SKM-1 treated with dmso at 0.1 percent for 144 hours (cell line): ENCODE data around the gene SLCO2A1.
"Not testable (repeated sequence)": the region's sequence is repeated elsewhere in the genome, so short reads cannot be mapped to it uniquely, and the experiment has no call there.

Source experiments
- DNase-seq: peaks from one replicate; lab custom pipeline; 2025; ENCODE audit not compliant: unreplicated experiment; lab: John Stamatoyannopoulos, UW

SLCO2A1 gene

DNA sequence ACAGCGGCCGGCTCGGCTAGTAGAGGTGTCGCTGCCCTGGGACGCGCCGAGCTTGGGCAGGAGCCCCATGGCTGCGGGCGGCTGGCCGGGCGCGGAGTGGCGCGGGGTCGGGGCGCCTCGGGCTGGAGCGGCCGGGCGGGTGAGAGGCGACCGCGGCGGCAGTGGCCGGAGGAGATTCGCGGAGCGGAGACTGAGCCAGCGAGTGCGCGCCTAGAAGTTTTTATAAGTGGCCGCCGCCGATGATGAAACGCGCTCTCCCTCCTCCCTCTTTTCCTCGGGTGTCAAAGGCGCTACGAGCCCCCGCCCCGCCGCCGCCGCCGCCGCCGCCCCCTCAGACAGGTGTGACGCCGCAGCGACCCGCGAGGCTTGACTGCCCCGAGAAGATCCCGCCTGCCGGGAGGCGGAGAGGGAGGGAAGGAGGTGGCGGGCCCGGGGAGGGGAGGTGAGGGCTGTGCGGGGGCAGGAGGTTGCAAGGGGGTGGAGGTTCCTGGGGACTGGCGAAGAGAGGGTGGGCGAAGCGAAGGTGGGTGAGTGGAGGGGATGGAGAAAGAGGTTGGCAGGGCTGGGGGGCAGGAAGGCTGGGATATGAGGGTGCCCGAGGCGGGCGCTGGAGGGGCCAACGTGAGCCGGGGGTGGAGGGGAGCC, at the start of gene SLCO2A1:
TSS of gene SLCO2A1 (minus strand) at position 192 of the 645 bp plus-strand sequence. CDS start at position 69, 123 bp downstream.
- no peak for DNase-seq

DNA sequence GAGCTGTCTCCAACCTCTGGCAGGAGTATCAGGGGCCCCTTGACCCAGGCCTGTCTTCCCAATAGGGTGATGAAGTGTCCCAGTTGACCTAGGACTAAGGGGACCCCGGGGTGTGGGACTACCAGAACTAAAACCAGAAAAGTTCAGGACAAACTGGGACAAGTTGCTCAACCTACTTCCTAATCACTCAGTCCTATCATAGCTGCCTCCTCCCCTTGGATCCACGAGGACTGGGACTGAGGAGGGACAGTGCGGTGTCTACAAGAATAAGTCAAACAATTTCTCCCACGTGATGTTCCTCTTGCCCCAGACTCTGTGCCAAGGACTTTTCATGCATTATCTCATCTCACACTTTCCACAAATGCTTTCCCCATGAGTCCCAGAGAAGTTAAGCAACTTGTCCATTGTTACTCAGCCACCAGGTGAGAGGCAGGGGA, 49.4 kb upstream of the SLCO2A1 start:
- no peak for DNase-seq

DNA sequence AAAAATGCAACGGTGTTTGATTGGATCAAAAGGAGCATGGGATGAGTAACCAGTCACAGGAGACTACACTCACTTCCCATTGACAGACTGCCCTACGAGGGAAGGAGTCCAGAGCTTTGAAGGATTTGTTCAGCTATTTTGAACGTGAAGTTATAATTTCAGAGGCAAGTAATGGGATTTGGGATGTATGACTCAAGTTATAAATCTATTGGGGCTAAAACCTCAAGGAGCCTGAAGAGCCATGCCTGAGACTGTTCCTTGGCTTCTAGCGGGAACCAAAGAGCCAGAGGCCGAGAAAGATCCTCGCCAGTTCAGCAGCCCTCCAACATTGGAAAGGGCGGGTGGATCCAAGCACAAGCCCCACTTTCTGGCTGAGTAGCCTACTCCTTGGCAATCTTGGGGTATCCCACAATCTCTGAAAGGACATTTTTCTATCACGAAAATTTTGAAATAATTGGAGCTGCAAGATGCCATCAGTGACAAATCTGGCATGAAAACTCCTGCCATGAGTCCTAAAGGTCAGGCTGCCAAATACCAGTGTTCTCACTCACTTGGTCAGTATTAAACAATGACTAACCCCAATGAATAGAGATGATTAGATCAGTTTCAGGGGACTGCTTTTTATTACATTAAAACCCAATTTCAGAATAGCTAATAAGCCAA, 48.6 kb upstream of the SLCO2A1 start:
- no peak for DNase-seq

DNA sequence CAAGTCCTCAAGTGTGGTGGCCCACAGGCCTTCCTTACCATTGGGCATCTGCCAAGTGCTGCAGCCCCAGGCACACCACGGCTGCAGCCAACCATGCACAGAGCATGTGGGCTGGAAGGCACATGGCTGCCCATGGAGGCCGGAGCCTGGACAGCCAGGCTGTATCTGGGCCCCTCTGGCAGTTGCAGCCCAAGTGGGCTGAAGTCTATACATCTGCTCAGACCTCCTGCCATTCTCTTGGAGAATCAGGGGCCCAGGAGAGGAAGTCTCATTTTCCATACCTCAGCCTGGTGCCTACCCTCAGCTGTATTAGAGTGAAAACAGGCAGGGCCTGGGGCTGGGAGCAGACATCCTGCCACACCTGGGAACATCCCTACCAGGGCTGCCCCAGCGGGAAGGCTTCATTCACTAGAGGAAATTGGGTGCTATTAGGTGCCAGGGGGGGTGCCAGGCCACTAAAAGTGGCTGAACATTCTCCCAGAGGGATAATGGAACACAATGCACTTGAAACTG, 48.0 kb upstream of the SLCO2A1 start:
- DNase-seq, result no peak

DNA sequence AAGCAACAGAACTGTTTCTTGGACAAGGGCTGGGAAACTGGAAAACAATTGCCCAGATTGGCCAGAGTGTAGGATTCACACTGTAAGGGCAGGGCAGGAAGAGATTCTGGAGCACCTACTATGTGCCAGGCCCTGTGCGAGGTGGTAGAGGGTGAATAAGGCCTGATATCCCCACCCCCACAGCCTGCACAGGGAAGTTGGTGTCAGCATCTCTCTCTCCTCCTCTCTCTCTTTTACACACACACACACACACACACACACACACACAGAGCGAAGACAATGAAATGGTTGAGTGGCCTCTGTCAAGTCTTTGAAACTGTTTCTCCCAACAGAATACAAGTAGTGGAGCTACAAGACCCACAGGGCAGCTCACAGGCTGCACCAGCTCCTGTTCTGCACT, 47.1 kb upstream of the SLCO2A1 start:
- DNase-seq, result no peak

GRCh38 chr3:134075846-134076245, 46.1 kb upstream of the SLCO2A1 start:
- no peak for DNase-seq

GRCh38 chr3:134075568-134075825, 45.8 kb upstream of the SLCO2A1 start:
- no peak for DNase-seq

DNA sequence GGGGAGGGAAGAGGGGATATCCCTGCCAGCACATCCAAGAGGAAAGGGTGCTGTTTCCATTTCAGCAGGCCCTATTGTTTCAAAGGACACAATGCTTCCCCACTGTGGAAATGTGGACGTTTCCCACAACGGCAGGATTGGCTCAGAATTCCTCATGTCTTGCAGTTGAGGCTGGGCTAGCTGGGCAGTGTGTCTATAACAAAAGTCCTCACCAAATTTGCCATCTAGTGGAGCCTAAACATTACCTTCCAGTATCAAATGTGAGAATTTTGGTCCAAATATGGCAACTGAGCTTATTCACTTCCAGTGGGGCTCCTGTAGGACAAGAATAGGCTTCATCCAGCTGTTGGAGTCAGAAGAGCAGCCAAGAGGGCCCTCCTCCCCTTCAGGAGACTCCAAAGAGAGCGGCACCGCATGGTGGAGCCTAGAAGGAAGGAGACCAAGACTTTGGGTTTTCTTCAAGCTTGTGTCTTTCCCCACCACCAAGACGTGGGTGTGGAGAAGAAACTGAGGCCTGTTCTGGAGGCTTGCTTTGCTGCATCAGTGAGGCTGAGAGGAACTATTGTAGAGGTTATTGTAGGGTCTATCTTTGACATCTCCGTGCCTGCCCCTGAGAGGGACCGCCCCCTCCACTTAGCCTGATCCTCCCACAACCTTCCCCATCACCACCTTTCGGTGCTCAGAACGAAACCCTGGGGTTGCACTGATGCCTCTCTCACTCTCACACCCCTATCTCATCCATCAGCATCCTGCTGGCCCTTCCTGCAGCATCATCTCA, 45.3 kb upstream of the SLCO2A1 start:
- DNase-seq, result no peak

DNA sequence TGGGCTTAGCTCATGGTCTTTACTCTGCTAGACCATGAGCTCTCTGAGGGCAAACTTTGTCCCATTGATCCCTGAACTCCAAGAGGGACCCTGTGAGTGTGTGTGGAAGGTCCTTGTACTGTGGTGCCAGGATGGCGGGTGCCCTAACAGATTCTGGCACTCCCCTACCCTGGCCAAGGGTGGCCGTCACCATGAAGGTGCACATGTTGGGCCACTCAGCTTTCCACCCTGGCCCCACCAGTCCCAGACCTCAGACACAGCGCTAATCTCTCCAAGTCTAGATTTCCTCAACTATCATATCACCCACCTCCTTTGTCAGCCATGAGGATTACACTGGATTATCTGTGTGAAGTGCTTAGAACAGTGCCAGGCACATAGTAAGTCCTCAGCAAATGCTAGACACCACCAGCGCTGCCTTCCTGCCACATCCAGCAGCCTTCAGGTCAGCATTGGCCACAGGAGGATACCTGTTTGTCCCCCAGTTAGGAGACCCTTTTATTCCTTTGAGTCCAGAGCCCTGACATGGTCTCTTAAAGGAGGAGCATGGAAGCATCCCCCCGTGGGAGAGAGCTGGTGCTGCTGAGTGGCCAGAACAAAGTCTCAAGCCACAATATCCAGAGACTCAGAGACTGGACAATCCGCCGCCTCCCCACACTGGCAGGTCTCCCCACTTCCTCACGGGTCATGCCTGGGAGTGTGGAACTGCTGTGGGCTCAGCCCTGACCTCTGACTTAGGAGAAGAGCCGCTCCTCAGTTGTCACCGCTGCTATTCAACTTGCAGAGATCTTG, 44.5 kb upstream of the SLCO2A1 start:
- DNase-seq, result no peak

DNA sequence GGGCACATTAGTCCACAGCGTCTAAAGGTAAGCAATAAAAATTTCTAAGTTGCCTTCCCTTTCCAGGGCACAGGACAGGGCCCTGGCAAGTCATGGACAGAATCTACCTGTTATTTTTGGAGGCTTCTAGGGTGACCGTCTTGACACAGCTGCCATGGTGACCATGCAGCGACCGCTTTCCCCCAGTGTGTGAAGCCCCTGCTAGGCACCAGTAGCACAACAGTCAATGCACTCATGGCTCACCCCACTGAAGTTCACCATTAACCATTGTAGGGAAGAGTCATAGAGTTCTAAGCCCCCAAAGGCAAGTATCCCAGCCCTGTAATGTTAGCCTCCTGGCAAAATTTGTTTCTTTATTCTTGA, 43.8 kb upstream of the SLCO2A1 start:
- no peak for DNase-seq

- DNase-seq, result no peak
Measured at GRCh38 chr3:134072881-134073582, 43.3 kb upstream of the SLCO2A1 start.

DNA sequence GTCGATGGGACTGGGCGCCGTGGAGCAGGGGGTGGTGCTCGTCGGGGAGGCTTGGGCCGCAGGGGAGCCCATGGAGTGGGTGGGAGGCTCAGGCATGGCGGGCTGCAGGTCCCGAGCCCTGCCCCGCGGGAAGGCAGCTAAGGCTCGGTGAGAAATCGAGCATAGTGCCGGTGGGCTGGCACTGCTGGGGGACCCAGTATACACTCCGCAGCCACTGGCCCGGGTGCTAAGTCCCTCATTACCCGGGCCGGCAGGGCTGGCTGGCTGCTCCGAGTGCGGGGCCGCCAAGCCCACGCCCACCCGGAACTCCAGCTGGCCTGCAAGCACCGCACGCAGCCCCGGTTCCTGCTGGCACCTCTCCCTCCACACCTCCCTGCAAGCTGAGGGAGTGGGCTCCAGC, 40.6 kb upstream of the SLCO2A1 start:
- DNase-seq, result not testable (repeated sequence)

DNA sequence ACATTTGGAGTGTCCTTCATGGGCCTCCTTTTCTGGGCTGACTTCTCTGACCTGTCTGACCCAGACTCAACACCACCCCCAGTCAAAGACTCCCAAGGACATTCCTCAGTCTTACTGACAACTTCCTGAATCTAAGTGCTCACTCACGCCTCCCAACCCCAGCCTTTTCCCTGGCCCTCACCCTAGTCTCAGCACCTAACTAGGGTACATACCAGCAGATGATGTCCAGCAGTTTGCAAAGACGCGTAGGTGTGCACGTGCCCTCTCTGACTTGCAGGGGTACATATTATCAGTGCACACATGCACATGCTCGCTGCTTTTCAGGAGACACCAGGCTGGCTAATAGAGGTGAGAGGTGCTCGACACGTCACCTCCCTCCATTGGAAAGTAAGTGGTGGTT, 38.7 kb upstream of the SLCO2A1 start:
- DNase-seq, result no peak

GRCh38 chr3:134067531-134068161, 37.9 kb upstream of the SLCO2A1 start:
- no peak for DNase-seq

DNA sequence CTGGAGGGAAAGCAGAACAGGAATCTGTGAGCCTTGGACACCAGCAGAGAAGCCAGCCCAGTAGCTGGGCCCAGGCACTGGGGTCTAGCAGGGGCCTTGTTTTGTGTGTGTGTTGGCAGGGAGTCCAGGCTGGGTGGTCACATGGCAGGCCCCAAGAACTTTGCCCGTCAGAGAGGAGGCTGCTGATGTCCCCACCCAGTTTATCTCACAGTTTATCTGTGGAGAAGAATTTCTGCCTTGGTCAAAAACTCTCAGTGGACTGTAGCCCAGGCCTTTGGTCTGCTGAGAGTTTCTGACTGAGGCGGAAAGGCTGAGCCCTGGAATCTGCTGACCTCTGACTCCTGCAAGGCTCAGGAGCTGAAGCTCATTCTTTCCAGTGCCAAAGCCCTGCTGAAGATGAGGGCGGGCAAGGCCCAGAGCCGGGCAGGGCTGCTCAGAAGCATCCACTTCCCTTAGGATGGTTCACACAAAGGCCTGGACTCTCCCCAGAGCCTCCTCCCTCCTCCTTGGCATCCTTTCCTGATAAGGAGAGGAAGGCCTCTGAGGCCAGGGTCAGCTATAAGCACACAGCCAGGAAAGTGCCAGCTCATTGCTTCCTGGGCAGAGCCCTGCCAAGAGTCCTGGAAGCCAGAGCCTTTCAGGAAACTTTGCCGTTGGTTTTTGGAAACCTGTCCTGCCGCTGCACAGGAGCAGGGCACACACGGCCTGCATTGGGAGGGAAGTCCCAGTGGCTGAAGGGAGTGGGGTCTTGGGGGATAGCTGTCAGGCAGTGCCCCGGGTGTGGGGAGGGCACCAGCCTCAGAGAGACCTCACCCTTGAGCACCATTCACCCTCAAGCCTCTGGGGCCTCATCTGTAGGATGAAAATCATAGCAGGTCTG, 37.2 kb upstream of the SLCO2A1 start:
- DNase-seq, result no peak

GRCh38 chr3:134066158-134066541, 36.4 kb upstream of the SLCO2A1 start:
- no peak for DNase-seq

DNA sequence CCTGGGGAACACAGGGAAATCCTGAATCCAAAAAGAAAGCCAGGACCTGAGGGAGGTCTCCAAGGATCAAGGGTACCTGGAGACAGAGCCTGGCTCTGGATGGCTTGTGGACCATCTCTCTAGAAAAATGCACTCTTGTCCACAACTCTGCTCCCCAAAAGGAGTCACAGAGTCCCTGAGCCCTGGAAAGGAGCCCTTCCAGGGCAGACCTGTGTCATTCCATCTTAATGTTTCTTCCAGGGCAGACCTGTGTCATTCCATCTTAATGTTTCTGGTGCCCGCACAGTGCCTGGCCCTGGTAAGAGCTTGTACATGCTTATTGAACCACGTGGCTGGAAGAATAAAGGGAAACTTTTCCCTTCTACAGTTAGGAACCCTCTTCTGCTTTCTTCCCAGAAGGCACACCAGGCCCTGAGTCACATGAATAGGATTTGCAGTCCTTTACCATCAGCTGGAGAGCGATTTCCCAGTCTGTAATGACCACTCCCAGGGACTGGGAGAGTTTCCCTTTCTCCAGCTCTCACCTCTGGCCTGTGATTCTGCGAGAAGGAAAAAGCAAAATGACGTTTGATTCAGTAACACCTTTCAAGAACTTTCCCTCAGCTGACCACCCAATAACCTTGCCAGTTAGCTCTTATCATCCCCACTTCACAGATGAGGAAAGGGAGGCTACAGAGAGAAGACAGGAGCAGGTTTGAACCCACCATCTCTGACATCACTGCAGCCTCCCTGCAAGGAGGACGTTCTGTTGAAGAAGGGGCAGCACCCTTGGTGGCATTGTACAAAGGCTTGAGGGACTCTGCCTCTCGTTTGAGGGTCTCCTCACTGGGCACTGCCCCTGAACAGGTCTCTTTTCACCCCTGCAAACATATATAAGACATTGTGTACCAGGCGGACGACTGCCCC, 35.8 kb upstream of the SLCO2A1 start:
- DNase-seq, result no peak

DNA sequence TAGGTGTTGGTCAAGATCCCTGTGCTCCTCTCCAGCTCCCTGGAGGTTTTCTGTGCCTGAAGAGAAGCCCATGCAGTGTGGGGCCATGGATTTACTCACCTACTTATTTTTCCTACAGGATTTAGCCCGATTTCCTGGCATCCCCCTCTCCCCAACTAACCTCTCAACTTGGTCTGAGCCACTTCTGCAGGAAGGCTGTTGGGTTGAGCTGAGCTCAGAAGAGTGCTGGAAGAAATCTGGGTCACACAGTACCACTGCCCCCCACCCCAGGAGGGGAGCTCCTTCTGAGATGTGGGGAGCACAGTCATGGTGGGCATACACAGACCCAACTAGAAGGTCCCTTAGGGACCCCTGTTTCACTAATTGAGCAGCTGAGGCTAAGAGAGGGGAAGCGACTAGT, 34.4 kb upstream of the SLCO2A1 start:
- no peak for DNase-seq
